B cell (primary cell): ENCODE data around the gene RPS6KA1. TPM values are rescaled to one million over a fixed set of nuclear protein-coding genes. Genes with fewer than 3 reads are reported as not detected.

Source experiments
- ATAC-seq: fragments of 200-7000 bp; cut with Tn5 transposase; one replicate; pipeline ENCODE4 v1.10.0; 2021; ENCODE audit warnings: low read depth, mild to moderate bottlenecking, moderate number of reproducible peaks, moderate library complexity
- CTCF ChIA-PET: fragments of 350-600 bp; sonication (Branson Sonifier 250); formaldehyde crosslinking; loops from one replicate; lab custom pipeline; 2021; ENCODE audit warnings: antibody characterized with exemption, inconsistent platforms; lab: Charles Lee
- POLR2A ChIA-PET: fragments of 350-600 bp; sonication (Branson Sonifier 250); formaldehyde crosslinking; loops from one replicate; lab custom pipeline; 2021; ENCODE audit warnings: antibody characterized with exemption; lab: Charles Lee
- DNase-seq: peaks from one replicate; pipeline ENCODE4 v3.0.0; 2013
- H2AFZ ChIP-seq: 2 replicates; pipeline ENCODE4 v1.6.1; 2012; ENCODE audit warnings: mild to moderate bottlenecking, low read depth, low read length; ENCODE audit not compliant: insufficient read depth, poor library complexity, severe bottlenecking
- H3K27ac ChIP-seq, 2 donors: 1 replicate in 1 of 2; 2 replicates in 1 of 2; pipeline ENCODE4 v1.5.1; 2012 to 2013; ENCODE audit warnings: low read length in 2 of 2, mild to moderate bottlenecking in 2 of 2, moderate library complexity in 1 of 2
- H3K27me3 ChIP-seq, 4 experiments: fragments of 200-600 bp in 1 of 4; sonication (generic) in 1 of 4; replicated peaks in 1 of 4; 1 replicate in 2 of 4; 2 replicates in 2 of 4; pipeline versions ENCODE4 v1.6.1 to v1.7.0; 2013 to 2016; ENCODE audit warnings: low read length in 3 of 4, mild to moderate bottlenecking in 2 of 4, mixed read lengths in 1 of 4, moderate library complexity in 1 of 4; ENCODE audit not compliant: insufficient read depth in 4 of 4, control insufficient read depth in 3 of 4; ENCODE audit errors: control extremely low read depth in 1 of 4
- H3K36me3 ChIP-seq, 2 experiments: replicated peaks in 1 of 2; 1 replicate in 1 of 2; 2 replicates in 1 of 2; pipeline versions ENCODE4 v1.6.1 to v1.7.1; 2013; ENCODE audit warnings: low read length in 1 of 2; ENCODE audit not compliant: insufficient read depth in 2 of 2, control insufficient read depth in 1 of 2; ENCODE audit errors: control extremely low read depth in 1 of 2, extremely low read depth in 1 of 2
- H3K4me1 ChIP-seq, 2 donors: fragments of 200-600 bp in 1 of 2; sonication (generic) in 1 of 2; 1 replicate in 1 of 2; 2 replicates in 1 of 2; pipeline versions ENCODE4 v1.5.1 to v1.6.1; 2013 to 2017; ENCODE audit warnings: low read length in 2 of 2; ENCODE audit not compliant: control insufficient read depth in 2 of 2, insufficient read depth in 2 of 2
- H3K4me2 ChIP-seq: replicated peaks from 2 replicates; pipeline ENCODE3; 2012; ENCODE audit warnings: mild to moderate bottlenecking, low read depth, low read length; ENCODE audit not compliant: poor library complexity, severe bottlenecking
- H3K4me3 ChIP-seq, 5 experiments: fragments of 200-600 bp in 1 of 5; sonication (generic) in 1 of 5; 1 replicate in 3 of 5; 2 replicates in 2 of 5; pipeline versions ENCODE4 v1.5.1 to v1.7.0; 2011 to 2016; ENCODE audit warnings: low read length in 4 of 5, mild to moderate bottlenecking in 4 of 5, low read depth in 2 of 5, control low read depth in 1 of 5, moderate library complexity in 1 of 5; ENCODE audit not compliant: insufficient read depth in 1 of 5; ENCODE audit errors: control extremely low read depth in 1 of 5, extremely low read depth in 1 of 5
- H3K79me2 ChIP-seq: fragments of 200-600 bp; sonication (generic); one replicate; pipeline ENCODE4 v1.6.0; 2016; ENCODE audit warnings: low read length; ENCODE audit not compliant: control insufficient read depth, insufficient read depth
- H3K9ac ChIP-seq: fragments of 200-600 bp; sonication (generic); 2 replicates; pipeline ENCODE4 v1.6.1; 2017; ENCODE audit warnings: mild to moderate bottlenecking, low read length, moderate library complexity
- H3K9me3 ChIP-seq, 3 donors: one replicate each; pipeline versions ENCODE4 v1.6.1 to v1.7.1; 2013; ENCODE audit warnings: low read length in 2 of 3; ENCODE audit not compliant: control insufficient read depth in 2 of 3, insufficient read depth in 1 of 3; ENCODE audit errors: control extremely low read depth in 1 of 3
- H4K20me1 ChIP-seq: 2 replicates; pipeline ENCODE4 v1.6.0; 2012; ENCODE audit warnings: mild to moderate bottlenecking, low read length; ENCODE audit not compliant: insufficient read depth, control insufficient read depth, poor library complexity, severe bottlenecking
- H3K27ac Mint-ChIP-seq: one replicate; pipeline ENCODE4 v1.8.0; 2021; ENCODE audit warnings: mixed read lengths
- H3K27me3 Mint-ChIP-seq: one replicate; pipeline ENCODE4 v1.8.0; 2021; ENCODE audit warnings: mixed read lengths
- H3K4me1 Mint-ChIP-seq: one replicate; pipeline ENCODE4 v1.8.0; 2021; ENCODE audit warnings: mixed read lengths
- H3K4me3 Mint-ChIP-seq: one replicate; pipeline ENCODE4 v1.8.0; 2021; ENCODE audit warnings: mixed read lengths
- H3K9me3 Mint-ChIP-seq: one replicate; pipeline ENCODE4 v1.8.0; 2022; ENCODE audit warnings: mixed read lengths; ENCODE audit not compliant: insufficient read depth
- CTCF ChIP-seq: fragments of 200-600 bp; IDR thresholded peaks from one replicate; pipeline ENCODE4 v1.8.0; 2022; ENCODE audit warnings: antibody characterized with exemption, mild to moderate bottlenecking
- EZH2 ChIP-seq: IDR thresholded peaks from 2 replicates; pipeline ENCODE4 v1.6.1; 2012; ENCODE audit warnings: borderline replicate concordance, low read depth, mild to moderate bottlenecking, moderate library complexity, low read length; ENCODE audit not compliant: insufficient read depth, poor library complexity, severe bottlenecking
- WGBS: methylation state at CpG from one replicate; pipeline ENCODE4 v1.1.5; 2013; ENCODE audit warnings: missing lambda C conversion rate; ENCODE audit not compliant: insufficient coverage; 5-methylcytosine and 5-hydroxymethylcytosine counted together
- intact Hi-C: fragments of 100-400 bp; cut with micrococcal nuclease; formaldehyde crosslinking; loops from one replicate; pipeline ENCODE4 v1.10.0; 2022
- polyA plus RNA-seq: library from polyadenylated mRNA; depleted of rRNA; stranded (reverse); fragments of >200 nt; gene quantifications from 2 replicates; pipeline ENCODE4 v1.2.3, GENCODE V29; 2012
- total RNA-seq, 2 donors: library from RNA; stranded (reverse); fragments of 120-200 nt in 1 of 2; gene quantifications; 1 replicate in 1 of 2; 2 replicates in 1 of 2; pipeline versions ENCODE4 v1.2.3 to v1.2.4, GENCODE V29; 2013 to 2022

RPS6KA1 gene
- total and polyA plus RNA-seq, 2 donors (not counting 1 experiment from before 2014, with no cell fraction given) = 72.0 to 99.9 TPM

GRCh38 chr1:26518355-26518754 is 11.2 kb upstream of the RPS6KA1 start:
- Histone ChIP-seq H3K79me2 (no peaks in the 10 kb centered on the region), H2AFZ (no peak overlapping the region), H4K20me1 (no peaks in the 10 kb centered on the region), H3K4me1 (no peaks in the 10 kb centered on the region), H3K36me3 (no peaks in the 10 kb centered on the region), H3K27ac (no peak overlapping the region), H3K4me3 (no peak overlapping the region), H3K27me3 (no peaks in the 10 kb centered on the region), H3K9me3 (no peaks in the 10 kb centered on the region), H3K4me2 (no peak overlapping the region), H3K9ac (no peak overlapping the region)
- H3K27ac Mint-ChIP-seq = no peak overlapping the region
- H3K4me3 Mint-ChIP-seq = no peak overlapping the region
- H3K27me3 Mint-ChIP-seq = peaks cover 7% of the 10 kb centered on the region
- TF ChIP-seq EZH2 (no peak), CTCF (no peak)
- no peak for ATAC-seq
- CTCF ChIA-PET = interaction anchor here (1.0 to 2.0 kb wide), 3 partner anchors 12 to 20 kb away, joined by 3 to 8 read pairs (median 3); no protein-coding TSS in a partner anchor
- WGBS = 100% methylated on average over 1 of the region's 6 CpGs
- no peaks in the 10 kb centered on the region for H3K4me1 Mint-ChIP-seq
- POLR2A ChIA-PET = interaction anchor here (0.7 kb wide), 1 partner anchor 28 kb away, joined by 6 read pairs; no protein-coding TSS in a partner anchor
- intact Hi-C loops = no loop called here
- no peaks in the 10 kb centered on the region for H3K9me3 Mint-ChIP-seq
- no peak for DNase-seq

- H3K79me2 ChIP-seq = no peaks in the 10 kb centered on the region
- Mint-ChIP-seq H3K27ac (no peak overlapping the region), H3K4me1 (no peaks in the 10 kb centered on the region), H3K4me3 (no peak overlapping the region), H3K27me3 (peaks cover 14% of the 10 kb centered on the region), H3K9me3 (no peaks in the 10 kb centered on the region)
- no peak overlapping the region for H3K4me3 ChIP-seq
- no peaks in the 10 kb centered on the region for H3K4me1 ChIP-seq
- no peak overlapping the region for H3K4me2 ChIP-seq
- 100% methylated on average over 1 of the region's 5 CpGs for WGBS
- DNase-seq (no peak), ATAC-seq (no peak)
- TF ChIP-seq CTCF = no peak
- TF ChIP-seq EZH2 = no peak
- no peak overlapping the region for H3K9ac ChIP-seq
- ChIA-PET POLR2A (no interaction called here), CTCF (interaction anchor here (1.3 kb wide), 1 partner anchor 20 kb away, joined by 3 read pairs; no protein-coding TSS in a partner anchor)
- no peak overlapping the region for H2AFZ ChIP-seq
- no peaks in the 10 kb centered on the region for H3K36me3 ChIP-seq
- no peaks in the 10 kb centered on the region for H4K20me1 ChIP-seq
- peaks cover 0 to 3% (median 0%) of the 10 kb centered on the region in 4 experiments for H3K27me3 ChIP-seq
- H3K9me3 ChIP-seq = no peaks in the 10 kb centered on the region
- H3K27ac ChIP-seq = no peak overlapping the region
- intact Hi-C loops = no loop called here
These were observed 9.2 kb upstream of the RPS6KA1 start for GRCh38 chr1:26520339-26520738.
